ENCODE measurements around the gene NPNT. TPM values are rescaled to one million over a fixed set of nuclear protein-coding genes. Genes with fewer than 3 reads are reported as not detected.

Gene NPNT
- polyA plus RNA-seq, 3 donors, result 3.2 to 20.4 (median 12.7) TPM

DNA sequence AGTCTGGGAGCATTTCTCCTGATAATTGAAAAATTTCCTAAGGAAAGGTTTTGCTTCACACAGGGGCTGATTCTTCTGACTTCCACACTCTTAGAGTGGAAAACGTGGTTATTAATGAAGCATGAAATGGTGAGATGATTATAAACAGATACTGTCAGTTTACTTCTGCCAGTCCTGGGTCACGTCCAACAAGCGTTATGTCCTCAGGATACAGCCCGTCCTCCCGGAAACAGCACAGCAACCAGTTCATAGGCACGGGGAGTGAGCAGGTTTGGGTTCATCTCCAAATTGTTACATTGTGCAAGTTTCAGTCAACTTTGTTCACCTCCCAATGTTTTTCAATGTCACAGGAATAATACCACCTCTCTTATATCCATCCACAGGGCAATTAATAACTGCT lies 98.8 kb downstream of the NPNT start:
- WGBS, 3 donors, result 38 to 57% (median 51%) methylated on average over 6 of the region's 6 CpGs
- no peak overlapping the region for H3K27ac ChIP-seq (ENCODE audit: low read depth, low read length)

GRCh38 chr4:105994841-105995501 lies 99.7 kb downstream of the NPNT start:
- no peak overlapping the region for H3K27ac ChIP-seq (ENCODE audit: low read depth, low read length)
- 66 to 90% (median 89%) methylated on average over 5 of the region's 5 CpGs for WGBS, 3 donors

DNA sequence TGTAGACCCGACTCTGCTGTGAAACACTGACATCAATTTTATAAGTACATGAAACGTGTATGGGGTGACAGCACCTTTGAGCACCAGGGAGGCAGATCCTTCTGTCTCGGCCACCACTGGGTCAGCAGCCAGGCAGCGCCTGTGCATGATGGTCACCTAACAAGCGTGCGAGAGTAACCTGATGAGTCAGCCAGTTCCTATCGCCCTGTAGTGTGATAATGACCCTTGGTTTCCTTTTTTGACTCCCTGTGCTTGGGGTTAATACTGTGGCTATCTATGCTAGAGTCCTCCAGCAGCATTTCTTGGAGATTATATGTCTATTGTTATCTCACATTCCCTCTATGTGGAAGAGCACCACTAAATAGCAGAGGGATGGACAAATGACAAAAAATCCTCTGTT lies 101.6 kb downstream of the NPNT start:
- 76 to 82% (median 80%) methylated on average over 7 of the region's 7 CpGs for WGBS, 3 donors
- no peak overlapping the region for H3K27ac ChIP-seq (ENCODE audit: low read depth, low read length)

DNA sequence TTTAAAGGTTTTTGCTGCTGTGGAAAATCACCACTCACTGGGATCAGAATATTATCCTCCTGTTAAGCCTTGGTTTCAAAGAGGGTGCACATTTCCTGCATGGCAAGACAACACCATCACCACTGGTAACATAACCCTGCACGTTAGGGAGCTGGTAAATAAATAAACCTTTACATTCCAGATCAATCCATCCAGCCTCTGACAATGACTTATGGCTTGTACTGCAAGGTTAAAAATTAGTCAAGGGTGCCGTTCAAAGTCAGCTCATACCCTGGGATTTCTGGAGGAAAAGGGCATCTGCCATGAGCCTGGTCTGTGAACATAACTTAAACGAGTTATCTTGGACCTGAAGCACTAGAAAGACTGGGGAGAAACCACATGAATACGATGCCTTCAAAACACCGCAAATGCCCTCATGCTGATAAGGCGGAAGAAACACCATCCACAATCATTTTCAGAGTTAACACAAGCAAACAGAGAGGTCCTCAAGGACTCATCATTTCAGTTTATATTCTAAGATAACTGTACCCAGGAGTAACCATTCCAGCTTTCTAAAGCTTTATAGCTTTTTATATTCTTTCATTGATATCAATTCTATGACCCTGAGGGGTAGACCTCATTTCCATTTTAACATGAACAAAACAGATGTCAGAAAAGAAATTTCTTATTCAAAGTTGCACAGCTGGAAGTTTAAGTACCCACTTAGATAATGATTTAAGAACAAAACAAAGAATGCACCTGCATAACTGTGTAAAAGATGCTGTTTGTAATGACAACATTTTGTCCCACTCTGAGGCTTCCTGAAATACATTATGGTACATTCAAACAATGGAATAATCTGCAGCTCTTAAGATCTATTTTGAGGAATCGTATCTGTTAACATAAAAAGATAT lies 103.1 kb downstream of the NPNT start:
- WGBS, 3 donors, result 30 to 78% (median 78%) methylated on average over 7 of the region's 7 CpGs
- H3K27ac ChIP-seq (ENCODE audit: low read depth, low read length), result no peak overlapping the region

- 48 to 58% (median 48%) methylated on average over 2 of the region's 2 CpGs for WGBS, 3 donors
- no peak overlapping the region for H3K27ac ChIP-seq (ENCODE audit: low read depth, low read length)
Observed at GRCh38 chr4:106002994-106003393, 107.7 kb downstream of the NPNT start.

DNA sequence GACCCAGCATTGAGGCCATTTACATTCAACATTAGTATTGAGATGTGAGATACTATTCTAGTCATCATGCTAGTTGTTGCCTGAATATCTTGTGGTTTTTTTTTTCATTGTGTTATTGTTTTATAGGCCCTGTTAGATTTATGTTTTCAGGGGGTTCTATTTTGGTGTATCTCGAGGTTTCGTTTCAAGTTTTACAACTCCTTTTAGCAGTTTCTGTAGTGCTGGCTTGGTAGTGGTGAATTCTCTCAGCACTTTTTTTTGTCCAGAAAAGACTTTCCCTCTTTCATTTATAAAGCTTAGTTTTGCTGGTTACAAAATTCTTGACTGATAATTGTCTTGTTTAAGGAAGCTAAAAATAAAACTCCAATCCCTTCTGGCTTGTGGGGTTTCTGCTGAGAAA lies 115.5 kb downstream of the NPNT start:
- no peak overlapping the region for H3K27ac ChIP-seq (ENCODE audit: low read depth, low read length)
- 91 to 92% (median 91%) methylated on average over 2 of the region's 2 CpGs for WGBS, 3 donors

DNA sequence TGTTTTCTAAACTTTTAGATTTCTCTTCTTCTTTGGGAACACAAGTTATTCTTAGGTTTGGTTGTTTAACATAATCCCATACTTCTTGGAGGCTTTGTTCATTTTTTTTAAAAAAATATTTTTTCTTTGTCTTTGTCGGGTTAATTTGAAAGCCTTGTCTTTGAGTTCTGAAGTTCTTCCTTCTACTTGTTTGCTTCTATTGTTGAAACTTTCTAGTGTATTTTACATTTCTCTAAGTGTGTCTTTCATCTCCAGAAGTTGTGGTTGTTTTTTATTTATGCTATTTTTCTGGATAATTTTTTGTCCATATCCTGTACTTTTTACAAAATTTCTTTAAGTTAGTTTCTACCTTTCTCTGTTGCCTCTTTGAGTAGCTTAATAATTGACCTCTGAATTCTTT lies 116.1 kb downstream of the NPNT start:
- WGBS, 3 donors, result 98 to 100% (median 100%) methylated on average over 1 of the region's 1 CpG
- H3K27ac ChIP-seq (ENCODE audit: low read depth, low read length), result no peak overlapping the region

GRCh38 chr4:106017975-106018374 lies 122.7 kb downstream of the NPNT start:
- H3K27ac ChIP-seq (ENCODE audit: low read depth, low read length), result no peak overlapping the region
- WGBS, 3 donors, result 80 to 85% (median 82%) methylated on average over 5 of the region's 5 CpGs

- H3K27ac ChIP-seq (ENCODE audit: low read depth, low read length), result no peak overlapping the region
Observed at GRCh38 chr4:106019771-106020170, 124.5 kb downstream of the NPNT start.

Other genes with a start within 250 kb of the NPNT start
- gene INTS12, start 186.8 kb upstream of the NPNT start, polyA plus RNA-seq, result 10 to 100 TPM in 2 of 3 donors, 1 to 10 TPM in 1; 7.9 to 17.1 (median 13.5) TPM
- 1 to 10 TPM in 2 of 3 donors, under 1 TPM in 1; 0.95 to 2.9 (median 2.2) TPM for gene GSTCD, start 186.7 kb upstream of the NPNT start, polyA plus RNA-seq